ENCODE measurements around the gene AOC3. TPM values are rescaled to one million over a fixed set of nuclear protein-coding genes. Genes with fewer than 3 reads are reported as not detected.

AOC3 gene
- polyA plus RNA-seq, 1 of the 3 experiments (the other 2 are of a cell fraction), result 0.03 TPM

- Histone ChIP-seq H3K9me3 (no peaks in the 10 kb centered on the region), H3K9me2 (no peaks in the 10 kb centered on the region), H3K27me3 (ENCODE audit: insufficient read depth) (no peaks in the 10 kb centered on the region), H3K27ac (ENCODE audit: low read depth in 2 of 2, low read length in 1 of 2) (no peak overlapping the region), H3K4me3 (ENCODE audit: low read depth in 2 of 2, low read length in 1 of 2) (no peak overlapping the region), H3K4me1 (ENCODE audit: control insufficient read depth in 1 of 2, insufficient read depth in 2 of 2, low read depth in 1 of 2, low read length in 1 of 2) (peaks cover 0 to 4% of the 10 kb centered on the region in 2 experiments; a peak in 1 of 4 replicates), H4K20me1 (ENCODE audit: insufficient read depth) (0 out of 2 replicates have a peak, but pooled peaks cover 4% of the 10 kb centered on the region), H3K4me2 (no peak overlapping the region), H3K9ac (no peak overlapping the region), H3F3A (replicated peaks; ENCODE audit: insufficient read depth) (no peaks in the 10 kb centered on the region), H2AFZ (ENCODE audit: low read depth) (no peak overlapping the region), H3K36me3 (replicated peaks in 1 of 2; ENCODE audit: control insufficient read depth in 1 of 2, insufficient read depth in 2 of 2, low read length in 1 of 2) (peaks cover 11 to 28% of the 10 kb centered on the region in 2 experiments), H3K79me2 (ENCODE audit: insufficient read depth) (no peaks in the 10 kb centered on the region)
- DNase-seq, result no peak
- POLR2A ChIA-PET, result interaction anchor here (0.6 kb wide), 1 partner anchor 329 kb away, joined by 3 read pairs; no protein-coding TSS in a partner anchor
- no peak for TF ChIP-seq FOSL2 (IDR thresholded peaks at IDR 0.05; ENCODE audit: borderline replicate concordance, low read depth)
- TF ChIP-seq EP300 (IDR thresholded peaks at IDR 0.05; ENCODE audit: borderline replicate concordance in 1 of 2, low read depth in 1 of 2, low read length in 1 of 2), result no peak
- no peak for TF ChIP-seq RCOR1 (IDR thresholded peaks at IDR 0.05; ENCODE audit: low read length)
- WGBS (ENCODE audit: low lambda C conversion rate), result 74% methylated on average over 3 of the region's 3 CpGs
- CTCF ChIA-PET, result interaction anchor here (1.0 to 2.4 kb wide), 2 partner anchors 10 to 24 kb away, joined by 3 to 7 read pairs; partner anchors contain the start of gene BECN1
Observed at GRCh38 chr17:42848093-42848492, 2.9 kb upstream of the AOC3 start.

GRCh38 chr17:42849031-42849430 is 2.0 kb upstream of the AOC3 start:
- Histone ChIP-seq H4K20me1 (ENCODE audit: insufficient read depth) (no peaks in the 10 kb centered on the region), H3K4me1 (ENCODE audit: control insufficient read depth in 1 of 2, insufficient read depth in 2 of 2, low read depth in 1 of 2, low read length in 1 of 2) (peaks cover 0 to 4% of the 10 kb centered on the region in 2 experiments; a peak in 1 of 4 replicates), H3K9ac (no peak overlapping the region), H3K27me3 (ENCODE audit: insufficient read depth) (no peaks in the 10 kb centered on the region), H3K4me2 (no peak overlapping the region), H2AFZ (ENCODE audit: low read depth) (no peak overlapping the region), H3K9me2 (no peaks in the 10 kb centered on the region), H3K4me3 (ENCODE audit: low read depth in 2 of 2, low read length in 1 of 2) (no peak overlapping the region), H3K36me3 (replicated peaks in 1 of 2; ENCODE audit: control insufficient read depth in 1 of 2, insufficient read depth in 2 of 2, low read length in 1 of 2) (peaks cover 4 to 19% of the 10 kb centered on the region in 2 experiments), H3K79me2 (ENCODE audit: insufficient read depth) (no peaks in the 10 kb centered on the region), H3F3A (replicated peaks; ENCODE audit: insufficient read depth) (no peaks in the 10 kb centered on the region), H3K27ac (ENCODE audit: low read depth in 2 of 2, low read length in 1 of 2) (no peak overlapping the region), H3K9me3 (no peaks in the 10 kb centered on the region)
- WGBS (ENCODE audit: low lambda C conversion rate), result 55% methylated on average over 5 of the region's 9 CpGs
- TF ChIP-seq MEF2A (IDR thresholded peaks at IDR 0.05; ENCODE audit: borderline replicate concordance, low read depth) (no peak), EZH2phosphoT487 (IDR thresholded peaks at IDR 0.05; ENCODE audit: borderline replicate concordance, low read depth) (no peak), NFIC (IDR thresholded peaks at IDR 0.05; ENCODE audit: borderline replicate concordance) (no peak), FOXM1 (IDR thresholded peaks at IDR 0.05; ENCODE audit: low read depth) (no peak), TAF1 (IDR thresholded peaks at IDR 0.05; ENCODE audit: borderline replicate concordance, low read depth, low read length) (no peak), RAD21 (IDR thresholded peaks at IDR 0.05; ENCODE audit: low read length) (no peak), PBX3 (IDR thresholded peaks at IDR 0.05) (no peak), USF2 (IDR thresholded peaks at IDR 0.05; ENCODE audit: borderline replicate concordance, low read depth, low read length) (no peak), YY1 (IDR thresholded peaks at IDR 0.05; ENCODE audit: low read depth) (no peak), CHD2 (IDR thresholded peaks at IDR 0.05; ENCODE audit: low read length, partially characterized antibody) (no peak), JUND (IDR thresholded peaks at IDR 0.05) (no peak)
- ChIA-PET CTCF (interaction anchor here (0.5 to 2.4 kb wide), 5 partner anchors 10 to 443 kb away, joined by 3 to 7 read pairs (median 3); partner anchors contain the start of gene BECN1), POLR2A (no interaction called here)
- DNase-seq, result no peak
